Lung (tissue), 12 donors: ENCODE measurements around the gene ARHGEF4. TPM values are rescaled to one million over a fixed set of nuclear protein-coding genes. Genes with fewer than 3 reads are reported as not detected.

Experiments used
- ATAC-seq: fragments of 200-7000 bp; cut with Tn5 transposase; one replicate; pipeline ENCODE4 v1.9.1; 2020; ENCODE audit warnings: moderate number of reproducible peaks; ENCODE audit not compliant: insufficient read depth, low FRiP score
- DNase-seq, 3 donors: peaks; one replicate each; pipeline ENCODE4 v3.0.0-alpha.2; 2013 to 2017
- H3K27ac ChIP-seq, 2 donors: one replicate each; pipeline ENCODE4 v1.5.1; 2013; ENCODE audit warnings: mild to moderate bottlenecking in 2 of 2, moderate library complexity in 2 of 2, control low read depth in 1 of 2, inconsistent platforms in 1 of 2, low read depth in 1 of 2, low read length in 1 of 2
- H3K27me3 ChIP-seq, 3 donors: one replicate each; pipeline ENCODE4 v1.5.1; 2013; ENCODE audit warnings: low read length in 2 of 3; ENCODE audit not compliant: control insufficient read depth in 3 of 3, insufficient read depth in 3 of 3
- H3K36me3 ChIP-seq, 4 donors: one replicate each; pipeline ENCODE4 v1.5.1; 2013; ENCODE audit warnings: low read length in 4 of 4, mild to moderate bottlenecking in 1 of 4, moderate library complexity in 1 of 4; ENCODE audit not compliant: control insufficient read depth in 4 of 4, insufficient read depth in 4 of 4
- H3K4me1 ChIP-seq, 5 donors: one replicate each; pipeline ENCODE4 v1.5.1; 2013; ENCODE audit warnings: low read length in 5 of 5, mild to moderate bottlenecking in 2 of 5, moderate library complexity in 1 of 5; ENCODE audit not compliant: control insufficient read depth in 5 of 5, insufficient read depth in 5 of 5
- H3K4me3 ChIP-seq: one replicate; pipeline ENCODE4 v1.5.1; 2013; ENCODE audit warnings: mild to moderate bottlenecking, control low read depth, moderate library complexity
- H3K9ac ChIP-seq, 2 donors: one replicate each; pipeline ENCODE4 v1.5.1; 2013; ENCODE audit warnings: low read length in 2 of 2, control low read depth in 1 of 2; ENCODE audit not compliant: insufficient read depth in 1 of 2
- H3K9me3 ChIP-seq, 4 donors: one replicate each; pipeline ENCODE4 v1.5.1; 2013; ENCODE audit warnings: low read length in 3 of 4, mild to moderate bottlenecking in 1 of 4, moderate library complexity in 1 of 4; ENCODE audit not compliant: control insufficient read depth in 4 of 4, insufficient read depth in 3 of 4
- WGBS, 2 donors: extraction: QIAGEN DNeasy Blood & Tissue Kit; methylation state at CpG; one replicate each; pipeline ENCODE4 v1.1.7; 2013; 5-methylcytosine and 5-hydroxymethylcytosine counted together
- polyA plus RNA-seq, 2 donors: library from polyadenylated mRNA; stranded (reverse); fragments of 200-250 nt; gene quantifications; one replicate each; pipeline ENCODE4 v1.2.1, GENCODE V29; 2013
- total RNA-seq, 2 donors: library from RNA; depleted of rRNA in 1 of 2; stranded (reverse); fragments of >200 nt in 1 of 2; gene quantifications; one replicate each; pipeline ENCODE4 v1.2.1, GENCODE V29; 2014 to 2021
- TF ChIP-seq, protein P1 (sequence below): IDR thresholded peaks from 2 replicates; pipeline ENCODE4 v1.5.1; 2012; ENCODE audit warnings: mild to moderate bottlenecking; ENCODE audit errors: control extremely low read depth, extremely low read depth
- donor health status: control.
- donor health status: control.
- donor health status: Bipolar disorder and iron deficiency.
- donor health status: healthy.
- donor health status: DM: yes; HTN: yes; CAD: no.

Gene ARHGEF4
- total and polyA plus RNA-seq, 4 donors = 1.8 to 15.9 (median 6.9) TPM

GRCh38 chr2:130871843-130872740 is 35.4 kb downstream of the ARHGEF4 start:
- 80 to 81% methylated on average over 20 of the region's 20 CpGs for WGBS, 2 donors
- no peak for ATAC-seq
- H3K9ac ChIP-seq = no peak overlapping the region
- no peak overlapping the region for H3K4me3 ChIP-seq
- TF ChIP-seq, protein P1, sequence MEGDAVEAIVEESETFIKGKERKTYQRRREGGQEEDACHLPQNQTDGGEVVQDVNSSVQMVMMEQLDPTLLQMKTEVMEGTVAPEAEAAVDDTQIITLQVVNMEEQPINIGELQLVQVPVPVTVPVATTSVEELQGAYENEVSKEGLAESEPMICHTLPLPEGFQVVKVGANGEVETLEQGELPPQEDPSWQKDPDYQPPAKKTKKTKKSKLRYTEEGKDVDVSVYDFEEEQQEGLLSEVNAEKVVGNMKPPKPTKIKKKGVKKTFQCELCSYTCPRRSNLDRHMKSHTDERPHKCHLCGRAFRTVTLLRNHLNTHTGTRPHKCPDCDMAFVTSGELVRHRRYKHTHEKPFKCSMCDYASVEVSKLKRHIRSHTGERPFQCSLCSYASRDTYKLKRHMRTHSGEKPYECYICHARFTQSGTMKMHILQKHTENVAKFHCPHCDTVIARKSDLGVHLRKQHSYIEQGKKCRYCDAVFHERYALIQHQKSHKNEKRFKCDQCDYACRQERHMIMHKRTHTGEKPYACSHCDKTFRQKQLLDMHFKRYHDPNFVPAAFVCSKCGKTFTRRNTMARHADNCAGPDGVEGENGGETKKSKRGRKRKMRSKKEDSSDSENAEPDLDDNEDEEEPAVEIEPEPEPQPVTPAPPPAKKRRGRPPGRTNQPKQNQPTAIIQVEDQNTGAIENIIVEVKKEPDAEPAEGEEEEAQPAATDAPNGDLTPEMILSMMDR = no peak
- no peaks in the 10 kb centered on the region for H3K4me1 ChIP-seq
- no peaks in the 10 kb centered on the region for H3K36me3 ChIP-seq
- peaks cover 0 to 2% (median 0%) of the 10 kb centered on the region in 4 donors for H3K9me3 ChIP-seq
- no peak overlapping the region for H3K27ac ChIP-seq
- H3K27me3 ChIP-seq = no peaks in the 10 kb centered on the region
- no peak for DNase-seq

DNA sequence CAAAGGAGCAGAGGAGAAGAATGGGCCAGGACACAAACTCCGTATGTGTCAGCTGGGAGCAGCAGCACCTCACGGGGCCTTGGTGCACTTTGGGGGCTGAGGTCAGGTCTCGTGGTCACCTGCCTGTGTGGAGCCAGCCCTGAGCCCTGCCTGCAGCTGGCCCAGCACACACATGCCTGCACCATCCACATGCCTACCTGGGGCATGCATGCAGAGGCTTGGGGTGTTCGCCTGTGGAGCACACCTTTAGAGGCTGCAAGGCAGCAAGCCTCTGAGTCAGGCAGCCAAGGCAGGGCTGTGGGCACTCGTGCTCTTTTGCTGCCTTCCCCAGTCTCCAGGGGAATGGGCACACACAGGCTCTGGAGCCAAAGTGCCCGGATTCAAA is 36.0 kb downstream of the ARHGEF4 start:
- no peak for ATAC-seq
- no peak for DNase-seq
- WGBS, 2 donors = 70 to 92% methylated on average over 6 of the region's 6 CpGs
- Histone ChIP-seq H3K36me3 (no peaks in the 10 kb centered on the region), H3K4me1 (no peaks in the 10 kb centered on the region), H3K27me3 (no peaks in the 10 kb centered on the region), H3K9me3 (peaks cover 0 to 2% (median 0%) of the 10 kb centered on the region in 4 donors), H3K27ac (no peak overlapping the region), H3K4me3 (no peak overlapping the region), H3K9ac (no peak overlapping the region)
- TF ChIP-seq, protein P1 = no peak

- 40 to 46% methylated on average over 9 of the region's 9 CpGs for WGBS, 2 donors
- ATAC-seq (peak; percentile 60), DNase-seq (peak; percentile 79 to 82 (median 80))
- Histone ChIP-seq H3K4me1 (no peaks in the 10 kb centered on the region), H3K9me3 (peaks cover 0 to 3% (median under 1%) of the 10 kb centered on the region in 4 donors), H3K4me3 (no peak overlapping the region), H3K36me3 (no peaks in the 10 kb centered on the region), H3K9ac (no peak overlapping the region), H3K27me3 (no peaks in the 10 kb centered on the region), H3K27ac (no peak overlapping the region)
- TF ChIP-seq, protein P1 = peak; percentile 48
These were observed 37.1 kb downstream of the ARHGEF4 start for GRCh38 chr2:130873700-130874346.
